NCI-H345 treated with DMSO at 0.1 percent for 48 hours (cell line): Measurements from ENCODE around the gene SYCP2.
A peak's percentile ranks its signal among the peaks of the same experiment; 100 is the strongest.
"Not testable (repeated sequence)": the region's sequence is repeated elsewhere in the genome, so short reads cannot be mapped to it uniquely, and the experiment has no call there.

Experiments used
- DNase-seq: peaks from one replicate; lab custom pipeline; 2025; ENCODE audit not compliant: unreplicated experiment; lab: John Stamatoyannopoulos, UW

Gene SYCP2, protein sequence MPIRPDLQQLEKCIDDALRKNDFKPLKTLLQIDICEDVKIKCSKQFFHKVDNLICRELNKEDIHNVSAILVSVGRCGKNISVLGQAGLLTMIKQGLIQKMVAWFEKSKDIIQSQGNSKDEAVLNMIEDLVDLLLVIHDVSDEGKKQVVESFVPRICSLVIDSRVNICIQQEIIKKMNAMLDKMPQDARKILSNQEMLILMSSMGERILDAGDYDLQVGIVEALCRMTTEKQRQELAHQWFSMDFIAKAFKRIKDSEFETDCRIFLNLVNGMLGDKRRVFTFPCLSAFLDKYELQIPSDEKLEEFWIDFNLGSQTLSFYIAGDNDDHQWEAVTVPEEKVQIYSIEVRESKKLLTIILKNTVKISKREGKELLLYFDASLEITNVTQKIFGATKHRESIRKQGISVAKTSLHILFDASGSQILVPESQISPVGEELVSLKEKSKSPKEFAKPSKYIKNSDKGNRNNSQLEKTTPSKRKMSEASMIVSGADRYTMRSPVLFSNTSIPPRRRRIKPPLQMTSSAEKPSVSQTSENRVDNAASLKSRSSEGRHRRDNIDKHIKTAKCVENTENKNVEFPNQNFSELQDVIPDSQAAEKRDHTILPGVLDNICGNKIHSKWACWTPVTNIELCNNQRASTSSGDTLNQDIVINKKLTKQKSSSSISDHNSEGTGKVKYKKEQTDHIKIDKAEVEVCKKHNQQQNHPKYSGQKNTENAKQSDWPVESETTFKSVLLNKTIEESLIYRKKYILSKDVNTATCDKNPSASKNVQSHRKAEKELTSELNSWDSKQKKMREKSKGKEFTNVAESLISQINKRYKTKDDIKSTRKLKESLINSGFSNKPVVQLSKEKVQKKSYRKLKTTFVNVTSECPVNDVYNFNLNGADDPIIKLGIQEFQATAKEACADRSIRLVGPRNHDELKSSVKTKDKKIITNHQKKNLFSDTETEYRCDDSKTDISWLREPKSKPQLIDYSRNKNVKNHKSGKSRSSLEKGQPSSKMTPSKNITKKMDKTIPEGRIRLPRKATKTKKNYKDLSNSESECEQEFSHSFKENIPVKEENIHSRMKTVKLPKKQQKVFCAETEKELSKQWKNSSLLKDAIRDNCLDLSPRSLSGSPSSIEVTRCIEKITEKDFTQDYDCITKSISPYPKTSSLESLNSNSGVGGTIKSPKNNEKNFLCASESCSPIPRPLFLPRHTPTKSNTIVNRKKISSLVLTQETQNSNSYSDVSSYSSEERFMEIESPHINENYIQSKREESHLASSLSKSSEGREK (N-terminal part only)

DNA sequence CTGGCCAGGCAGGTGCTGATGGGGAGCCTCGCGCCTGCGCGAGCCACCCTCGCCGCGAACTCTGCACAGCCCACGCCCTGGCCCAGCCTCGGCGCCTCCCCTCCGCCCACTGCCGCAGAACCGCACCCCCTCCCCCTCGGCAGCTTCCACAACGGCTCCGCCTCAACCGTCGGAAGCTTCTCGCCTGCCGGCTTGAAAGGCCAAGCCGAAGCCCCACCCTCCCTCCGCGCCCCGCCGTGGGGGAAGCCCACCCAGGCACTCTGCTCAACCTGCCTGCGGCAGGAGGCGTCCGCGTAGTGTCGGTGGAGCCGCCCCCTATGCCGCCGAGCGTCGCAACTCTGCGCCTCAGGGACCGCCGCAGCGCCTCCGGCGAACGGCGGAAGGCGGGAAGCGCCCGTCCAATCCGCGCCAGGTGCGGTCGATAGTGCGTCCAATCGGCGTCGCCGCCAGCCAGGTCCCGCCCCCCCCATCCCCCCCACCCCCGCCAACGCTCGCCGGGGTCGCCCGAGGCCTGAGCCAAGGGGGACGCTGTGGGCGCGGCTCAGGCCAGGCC, at the start of gene SYCP2:
SYCP2 (minus strand) TSS at position 342 of the 553 bp plus-strand sequence. CDS start 11,224 bp downstream, outside the sequence.
- DNase-seq: no peak

DNA sequence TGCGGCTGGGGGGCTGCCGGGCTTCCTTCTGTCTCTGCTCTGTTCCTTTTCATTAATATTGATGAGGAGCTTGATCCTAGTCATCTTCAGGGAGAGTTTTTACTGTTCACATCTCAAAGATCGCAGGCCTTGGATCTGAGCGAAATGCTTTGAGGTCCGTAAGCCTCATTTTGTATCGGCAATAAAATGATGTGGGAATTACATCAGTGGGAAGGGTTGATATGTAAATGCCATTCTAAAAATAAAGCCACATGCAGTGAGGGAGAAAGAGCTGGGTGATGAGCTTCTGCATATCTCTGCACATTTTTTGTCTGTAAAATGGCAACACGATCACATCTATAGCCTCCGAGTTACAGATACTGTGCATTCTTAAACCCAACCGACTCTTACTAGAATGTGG, 49.6 kb upstream of the SYCP2 start:
- DNase-seq: no peak

DNA sequence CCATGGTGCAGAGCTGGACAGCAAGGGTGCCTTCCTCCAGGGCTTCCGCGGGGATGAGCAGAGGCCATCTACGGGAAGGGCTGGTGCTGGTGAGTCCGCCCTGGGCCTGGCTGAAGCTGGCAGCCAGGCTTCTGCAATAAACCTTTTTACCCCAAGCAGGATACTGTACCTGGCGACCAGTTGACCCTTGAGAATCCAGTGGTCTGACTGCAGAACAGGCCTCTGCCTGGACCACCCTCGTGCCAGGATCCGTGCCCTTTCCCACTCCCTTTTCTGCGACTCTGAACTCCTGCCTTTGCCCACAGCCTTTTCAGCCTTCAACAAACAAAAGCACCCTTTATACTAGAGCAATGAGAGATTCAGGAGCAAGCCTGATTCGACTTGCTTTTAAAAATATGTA, 43.6 kb upstream of the SYCP2 start:
- no peak for DNase-seq

DNA sequence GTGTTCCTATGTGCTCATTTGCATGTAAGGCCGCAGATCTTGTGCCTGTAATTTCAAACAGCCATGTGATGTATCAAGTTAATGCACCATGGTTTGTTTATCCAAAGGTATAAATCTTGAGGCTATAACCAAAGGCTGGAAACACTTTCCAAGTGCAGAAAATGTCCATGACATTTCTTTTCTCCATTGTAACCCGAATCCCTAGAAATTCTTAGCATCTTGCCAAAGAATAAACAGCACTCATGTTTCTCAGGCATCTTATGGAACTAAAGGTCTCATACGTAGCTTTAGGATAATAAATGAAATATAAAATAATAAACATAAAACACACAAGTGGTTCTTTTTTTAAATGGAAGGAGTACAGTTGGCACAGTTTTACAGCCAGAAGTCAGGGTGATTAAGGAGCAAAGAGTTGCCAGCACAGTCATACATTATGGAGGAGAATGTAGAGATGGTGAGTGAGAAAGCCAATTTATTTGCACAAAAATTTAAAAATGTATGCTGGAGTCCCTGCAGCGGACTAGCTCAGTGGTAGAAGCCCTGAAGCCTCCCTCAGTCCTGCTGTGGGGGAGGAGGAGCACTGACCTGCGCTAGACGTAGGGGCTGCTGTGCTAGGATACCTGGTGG, 42.8 kb upstream of the SYCP2 start:
- no peak for DNase-seq

DNA sequence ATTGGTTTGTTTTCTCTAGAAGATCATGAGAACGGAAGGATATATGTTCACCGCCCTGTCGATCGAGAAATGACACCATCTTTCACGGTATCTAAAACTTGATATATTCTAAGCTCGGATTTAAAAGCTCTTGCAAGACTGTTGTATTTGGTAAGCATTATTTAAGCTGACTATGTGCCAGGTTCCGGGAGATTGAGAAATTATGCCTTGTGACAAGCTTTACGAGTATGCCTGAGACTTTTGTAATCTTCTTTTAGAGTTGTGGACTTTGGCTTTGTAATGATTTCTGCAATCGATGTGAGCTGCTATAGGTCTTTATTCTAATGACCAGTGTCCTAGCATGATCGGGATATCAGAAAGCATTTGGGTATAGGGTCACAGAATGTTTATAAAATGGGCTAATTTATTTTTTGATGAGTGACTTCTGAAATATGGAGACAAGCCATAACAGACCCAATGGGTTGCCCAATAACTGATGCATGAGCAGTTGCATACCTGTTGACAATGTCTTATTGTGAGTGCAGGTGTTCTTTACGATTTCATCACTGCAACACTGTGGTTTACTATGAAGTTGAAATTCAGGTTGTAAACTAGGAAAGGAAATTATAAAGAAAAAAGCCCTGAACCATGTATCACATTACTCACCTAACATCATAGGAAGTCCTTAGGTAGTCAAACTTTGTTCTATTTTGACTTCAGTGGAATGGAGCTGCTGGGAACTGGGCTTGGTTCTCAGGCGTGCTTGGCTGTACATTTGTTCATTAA, 38.8 kb upstream of the SYCP2 start:
- no peak for DNase-seq

DNA sequence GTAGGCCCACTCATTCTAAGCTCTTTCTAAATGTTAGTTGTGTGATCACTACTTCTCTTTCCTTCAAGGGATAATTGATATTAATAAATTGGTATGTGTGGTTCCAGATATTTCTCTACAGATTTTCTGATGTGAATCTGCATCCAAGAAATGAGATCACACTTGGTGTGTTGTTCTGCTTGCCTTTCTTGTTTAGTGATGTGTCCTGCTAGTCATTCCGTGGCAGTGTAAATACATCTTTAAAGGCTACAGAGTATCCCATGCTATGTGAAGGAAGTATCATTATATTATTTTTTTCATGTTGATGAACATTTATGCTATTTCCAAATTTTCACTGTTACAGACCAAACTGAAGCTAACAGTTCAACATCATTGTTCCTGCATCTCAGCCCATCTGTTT, 38.0 kb upstream of the SYCP2 start:
- DNase-seq: no peak

DNA sequence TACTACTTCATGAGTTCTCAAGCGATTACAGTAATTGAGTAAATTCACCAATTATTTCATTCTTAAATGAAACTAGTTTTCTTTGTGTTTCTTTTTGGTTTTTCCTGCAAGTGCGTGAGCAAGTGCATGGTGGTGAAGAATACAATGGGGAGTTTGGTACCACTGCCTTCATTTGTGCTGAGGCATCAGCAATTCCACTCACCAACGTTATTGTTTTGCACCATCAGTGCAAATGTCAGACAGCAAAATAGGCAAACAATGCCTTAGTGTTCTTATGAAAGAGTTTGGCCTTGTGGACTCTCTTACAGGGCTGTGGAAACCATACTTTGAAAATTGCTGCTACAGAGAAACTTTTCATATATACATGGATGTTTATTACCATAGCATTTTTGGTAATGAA, 33.0 kb upstream of the SYCP2 start:
- no peak for DNase-seq

DNA sequence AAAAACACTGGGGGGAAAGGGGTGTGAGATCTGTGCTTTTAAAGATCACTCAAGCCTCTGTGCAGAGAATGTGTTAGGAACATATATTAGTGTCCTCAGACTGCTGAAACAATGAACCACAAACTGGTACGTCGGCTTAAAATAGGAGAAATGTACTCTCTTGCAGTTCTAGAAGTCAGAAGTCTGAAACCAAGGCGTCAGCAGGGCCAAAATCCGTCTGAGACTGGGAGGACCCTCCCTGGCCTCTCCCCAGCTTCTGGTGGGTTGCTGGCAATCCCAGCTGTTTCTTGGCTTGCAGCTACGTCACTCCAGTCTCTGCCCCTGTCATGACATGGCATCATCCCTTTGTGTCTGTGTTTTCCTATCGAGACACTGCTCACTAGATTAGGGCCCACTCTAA, 28.7 kb upstream of the SYCP2 start:
- DNase-seq: no peak

DNA sequence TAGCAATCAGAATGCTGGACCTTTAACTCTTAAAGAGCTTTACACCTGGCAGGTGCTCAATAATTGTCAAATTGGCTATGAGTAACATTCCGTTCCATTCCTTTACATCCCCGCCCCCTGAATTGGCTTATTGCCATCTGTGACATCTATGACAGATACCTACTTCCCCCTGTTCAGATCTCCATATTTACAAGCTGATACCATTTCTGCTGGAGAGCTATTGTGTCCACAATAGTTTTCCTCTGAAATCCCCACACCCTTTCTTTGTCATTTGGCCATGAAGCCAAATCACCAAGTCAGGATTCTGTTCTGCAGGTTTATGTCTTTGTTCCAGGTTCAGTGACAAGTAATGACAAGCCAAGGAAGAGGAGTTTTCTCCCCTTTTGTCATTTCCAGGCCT, 28.0 kb upstream of the SYCP2 start:
- no peak for DNase-seq

DNA sequence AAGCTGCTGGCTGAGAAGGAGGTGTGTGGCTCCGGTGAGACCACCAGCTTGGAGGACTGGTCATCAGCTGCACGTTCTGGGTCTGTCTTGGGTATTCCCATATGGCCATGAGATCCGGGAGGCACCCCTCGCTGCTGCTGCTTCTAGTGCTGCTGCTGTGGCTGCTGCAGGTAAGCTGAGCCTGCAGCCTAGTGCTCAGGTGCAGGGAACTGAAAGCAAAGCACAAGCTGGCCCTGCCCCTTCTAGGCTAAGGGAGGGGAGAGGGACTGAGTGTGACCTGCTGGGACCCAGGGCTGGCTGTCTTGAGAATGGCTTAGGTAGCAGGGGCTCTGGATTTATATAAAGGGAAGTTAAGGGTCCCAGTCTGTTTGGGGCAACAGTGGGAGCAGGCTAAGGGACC, 25.2 kb upstream of the SYCP2 start:
- DNase-seq: no peak

DNA sequence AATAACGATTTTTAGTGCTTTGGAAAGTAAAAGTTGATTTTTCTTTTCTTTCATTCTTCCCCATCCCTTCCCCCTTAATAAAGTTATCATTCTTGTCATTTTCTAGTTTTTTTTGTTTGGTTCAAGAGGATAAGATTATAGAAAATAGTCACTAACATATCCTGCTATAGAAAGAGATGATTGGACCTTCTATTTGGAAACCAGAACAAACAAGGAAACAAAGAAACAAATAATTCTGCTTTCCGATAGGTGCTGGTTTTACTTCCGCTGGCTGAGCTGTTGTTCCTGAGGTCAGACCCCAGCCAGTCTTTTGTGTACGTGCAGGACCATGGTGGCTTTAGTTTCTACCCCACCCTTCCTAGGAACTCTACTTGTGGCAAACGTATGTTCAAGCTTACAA, 24.7 kb upstream of the SYCP2 start, which contains the start of gene CDH26:
CDH26 (plus strand) TSS at position 301 of the 400 bp plus-strand sequence. CDS start 304 bp downstream, outside the sequence.
- no peak for DNase-seq

DNA sequence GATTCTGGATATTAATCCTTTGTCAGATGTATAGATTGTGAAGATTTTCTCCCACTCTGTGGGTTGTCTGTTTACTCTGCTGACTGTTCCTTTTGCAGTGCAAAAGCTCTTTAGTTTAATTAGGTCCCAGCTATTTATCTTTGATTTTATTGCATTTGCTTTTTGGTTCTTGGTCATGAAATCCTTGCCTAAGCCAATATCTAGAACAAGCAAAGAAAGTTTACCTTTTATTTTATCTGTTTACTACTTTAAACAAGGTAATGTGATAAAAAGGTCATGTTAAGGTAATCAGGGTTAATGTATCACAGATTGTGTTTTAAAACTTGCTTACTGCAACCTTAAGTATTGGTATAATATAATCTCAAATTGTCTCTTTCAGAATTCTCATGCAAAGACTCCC, 24.1 kb upstream of the SYCP2 start:
- DNase-seq: not testable (repeated sequence)

DNA sequence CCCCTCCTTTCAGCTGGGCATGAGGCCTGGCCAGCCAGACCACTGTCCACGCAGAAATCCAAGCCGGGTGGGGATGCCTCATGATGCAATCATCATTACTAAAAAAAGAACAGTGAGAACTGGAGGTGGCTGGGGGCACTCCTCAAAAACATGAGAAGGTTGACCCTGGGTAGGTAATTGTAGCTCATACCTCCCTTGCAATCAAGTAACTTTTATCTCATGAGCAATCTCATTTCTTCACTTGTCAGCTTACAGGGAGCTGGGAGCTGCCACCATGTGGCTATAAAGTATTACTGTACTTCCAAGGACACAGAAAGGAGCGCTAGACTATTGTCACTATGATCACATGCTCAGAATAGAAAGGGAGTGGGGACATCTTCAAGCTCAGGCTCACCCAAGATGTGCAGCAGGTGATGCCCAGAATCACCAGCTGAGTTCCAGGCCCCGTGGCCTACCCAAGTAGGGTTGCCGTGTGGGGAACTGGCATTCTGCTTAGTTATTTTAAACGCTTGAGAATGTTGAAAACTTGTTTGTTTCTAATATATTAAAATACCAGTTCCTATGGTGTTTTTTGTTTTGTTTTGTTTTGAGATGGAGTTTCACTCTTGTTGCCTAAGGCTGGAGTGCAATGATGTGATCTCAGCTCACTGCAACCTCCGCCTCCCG, 21.8 kb upstream of the SYCP2 start:
- peak; percentile 1 for DNase-seq

DNA sequence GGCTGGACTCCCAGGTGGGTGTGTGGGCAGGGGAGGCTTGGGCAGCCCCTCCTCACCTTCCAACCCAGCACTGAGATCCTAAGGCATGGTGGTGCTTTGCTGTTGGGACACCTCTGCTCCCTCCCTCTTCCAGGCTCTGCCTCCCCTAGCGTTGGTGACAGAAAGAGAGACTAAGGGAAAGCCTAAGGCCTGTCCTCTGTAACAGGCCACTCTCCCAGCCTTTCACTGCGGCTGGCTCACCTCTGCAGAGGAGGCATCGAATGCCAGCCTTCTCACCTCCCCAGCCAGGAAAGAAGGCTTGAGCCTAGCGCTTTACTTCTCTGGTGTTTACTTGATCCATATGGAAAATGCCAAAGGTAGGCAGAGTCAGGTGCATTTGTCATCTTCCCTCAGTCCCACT, 21.3 kb upstream of the SYCP2 start:
- DNase-seq: no peak

DNA sequence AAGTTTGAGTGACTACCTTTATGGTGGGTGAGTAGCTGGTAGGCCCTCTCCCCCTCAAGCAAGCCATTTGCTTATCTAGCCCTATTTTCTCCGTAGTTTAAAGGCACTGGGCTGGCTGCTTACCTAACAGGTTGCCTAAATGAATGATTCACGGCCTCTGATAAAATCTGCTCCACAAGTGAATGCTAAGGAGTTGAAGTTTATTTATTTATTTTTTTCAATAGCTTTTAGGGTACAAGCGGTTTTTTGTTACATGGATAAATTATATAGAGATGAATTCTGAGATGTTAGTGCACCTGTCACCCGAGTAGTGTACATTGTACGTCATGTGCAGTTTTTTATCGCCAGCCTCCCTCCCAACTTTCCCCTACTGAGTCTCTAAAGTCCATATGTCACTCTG, 16.5 kb upstream of the SYCP2 start:
- no peak for DNase-seq

DNA sequence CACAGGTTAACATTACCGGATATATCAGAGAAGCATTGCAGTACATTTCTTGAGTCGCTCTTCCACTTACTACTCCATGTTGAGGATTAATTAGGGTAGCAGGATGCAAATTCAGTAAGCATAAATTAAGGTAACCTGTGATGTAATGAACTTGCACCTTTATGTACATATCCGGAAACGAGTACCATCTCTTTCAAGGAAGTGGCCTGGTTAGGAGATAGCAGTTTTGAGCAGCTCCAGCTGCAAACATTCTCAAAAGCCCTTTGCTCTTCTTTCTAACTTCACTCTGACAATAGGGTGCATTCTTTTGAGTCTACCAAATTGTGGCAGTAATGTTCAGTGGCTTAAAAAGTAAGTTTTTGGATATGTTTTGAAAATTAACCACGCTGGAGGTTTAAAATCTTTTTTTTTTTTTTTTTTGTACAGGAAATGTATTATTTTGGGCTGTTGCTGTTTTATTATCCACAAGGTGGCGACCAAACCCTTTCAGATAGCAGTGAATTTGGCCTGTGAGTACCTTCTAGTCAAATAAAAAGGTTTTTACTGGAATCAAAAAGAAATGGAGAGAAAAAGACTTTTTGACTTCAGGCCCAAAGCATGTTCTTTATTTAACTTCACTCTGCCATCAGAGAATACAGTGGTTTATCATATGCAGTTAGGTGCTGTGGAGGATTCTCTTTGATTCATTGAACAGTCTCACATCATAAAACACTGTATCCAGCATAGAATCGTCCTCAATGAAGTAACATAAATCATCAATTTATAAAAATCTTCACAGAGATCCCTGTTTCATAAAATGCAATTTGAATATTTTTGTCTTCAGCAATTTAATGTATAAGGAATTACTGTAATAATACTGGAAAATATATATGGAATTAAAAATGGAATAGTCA, 15.6 kb upstream of the SYCP2 start:
- peak; percentile 2 for DNase-seq

DNA sequence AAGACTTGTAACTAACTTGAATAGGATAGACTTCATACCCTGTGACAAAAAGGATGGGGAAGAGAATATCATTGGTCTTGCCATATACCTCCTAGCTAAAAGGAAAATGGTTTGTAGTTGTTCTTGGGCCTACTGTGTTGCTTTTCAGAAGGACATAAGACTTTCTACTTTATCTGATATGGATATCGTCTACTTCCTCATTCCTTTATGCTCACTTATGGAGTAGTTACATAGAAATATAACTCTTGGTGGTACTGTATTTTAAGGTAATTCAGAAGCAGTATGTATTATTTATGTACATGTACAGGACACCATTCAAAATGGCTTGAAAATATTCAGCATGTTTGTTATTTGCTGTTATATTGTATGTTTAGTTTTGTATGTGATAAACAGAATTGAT, 14.8 kb upstream of the SYCP2 start:
- no peak for DNase-seq

DNA sequence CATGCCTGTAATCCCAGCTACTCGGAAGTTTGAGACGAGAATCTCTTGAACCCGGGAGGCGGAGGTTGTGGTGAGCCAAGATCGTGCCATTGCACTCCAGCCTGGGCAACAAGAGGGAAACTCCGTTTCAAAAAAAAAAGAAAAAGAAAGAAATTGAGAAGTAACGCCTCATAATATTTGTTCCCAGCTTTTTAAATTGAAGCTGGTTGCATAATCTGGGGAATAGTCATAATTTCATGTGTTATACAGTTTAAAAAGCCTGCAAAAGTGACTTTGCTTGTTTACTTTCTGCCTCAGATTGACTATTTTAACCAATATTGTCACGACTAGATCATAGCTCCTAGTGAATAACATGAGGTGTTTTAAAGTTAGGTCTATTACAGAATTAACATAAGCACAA, 13.9 kb upstream of the SYCP2 start:
- DNase-seq: no peak
